ENCODE results near the gene IKZF5.

Gene IKZF5, protein sequence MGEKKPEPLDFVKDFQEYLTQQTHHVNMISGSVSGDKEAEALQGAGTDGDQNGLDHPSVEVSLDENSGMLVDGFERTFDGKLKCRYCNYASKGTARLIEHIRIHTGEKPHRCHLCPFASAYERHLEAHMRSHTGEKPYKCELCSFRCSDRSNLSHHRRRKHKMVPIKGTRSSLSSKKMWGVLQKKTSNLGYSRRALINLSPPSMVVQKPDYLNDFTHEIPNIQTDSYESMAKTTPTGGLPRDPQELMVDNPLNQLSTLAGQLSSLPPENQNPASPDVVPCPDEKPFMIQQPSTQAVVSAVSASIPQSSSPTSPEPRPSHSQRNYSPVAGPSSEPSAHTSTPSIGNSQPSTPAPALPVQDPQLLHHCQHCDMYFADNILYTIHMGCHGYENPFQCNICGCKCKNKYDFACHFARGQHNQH

DNA sequence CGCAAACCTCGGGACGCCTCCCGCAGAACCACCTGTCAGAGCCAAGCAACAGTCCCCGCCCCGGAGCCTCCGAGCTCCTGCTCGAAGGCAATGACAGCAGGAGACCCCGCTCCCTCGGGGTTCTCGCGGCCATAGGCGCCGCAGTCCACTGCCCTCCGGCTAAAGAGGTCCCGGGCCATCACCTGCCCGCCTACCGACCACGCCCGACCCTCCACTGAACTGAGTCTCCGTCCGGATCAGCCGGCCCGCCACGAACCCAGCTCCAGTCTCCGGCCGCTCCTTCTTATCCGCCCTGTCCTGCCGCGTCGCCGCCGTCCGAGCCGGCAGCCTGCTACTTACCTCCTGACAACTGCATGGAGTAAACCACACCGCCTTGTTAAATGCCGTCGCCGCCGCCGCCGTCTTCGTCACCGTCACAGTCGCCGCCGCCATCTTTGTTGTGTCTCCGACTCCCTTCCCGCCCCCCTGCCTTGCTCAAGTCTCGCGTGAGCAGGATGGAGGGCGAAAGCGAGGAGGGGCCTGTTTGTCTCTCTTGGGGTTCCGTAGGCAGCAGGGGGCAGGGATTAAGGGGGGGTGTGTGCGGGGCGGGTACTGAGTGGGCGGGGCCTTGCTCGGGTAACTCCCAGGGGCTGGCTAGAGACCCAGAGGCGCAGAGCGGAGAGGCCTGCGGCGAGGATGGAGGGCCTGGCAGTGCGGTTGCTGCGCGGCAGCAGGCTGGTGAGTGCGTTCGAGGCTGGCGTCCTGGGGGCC, at the start of gene IKZF5, which contains the start of gene ACADSB:
Gene IKZF5 (minus strand): TSS at position 441 of the 750 bp plus-strand sequence. CDS start 10,170 bp downstream, outside the sequence.
Gene ACADSB (plus strand): TSS at position 652 of the 750 bp plus-strand sequence. CDS start 24 bp downstream, at position 676.
- DNase-seq: peak; percentile 95

DNA sequence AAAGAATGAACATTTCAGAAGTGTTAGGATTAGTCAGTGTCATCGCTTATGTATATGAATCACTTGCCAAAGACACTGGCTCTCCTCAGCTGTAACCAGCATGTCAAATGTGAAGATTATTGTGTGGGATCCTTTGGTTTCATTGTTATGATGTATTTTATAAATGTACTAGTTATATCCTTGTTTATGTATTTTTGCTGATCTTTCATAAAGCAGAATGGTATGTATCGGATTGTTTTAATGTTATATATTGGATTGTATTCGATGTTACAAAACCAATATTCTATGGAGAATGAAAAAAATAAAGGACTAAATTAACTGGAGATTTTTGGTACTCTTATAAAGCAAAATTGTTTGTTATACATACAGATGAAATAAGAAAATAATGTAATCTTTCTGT, 49.4 kb upstream of the IKZF5 start:
- DNase-seq: no peak

DNA sequence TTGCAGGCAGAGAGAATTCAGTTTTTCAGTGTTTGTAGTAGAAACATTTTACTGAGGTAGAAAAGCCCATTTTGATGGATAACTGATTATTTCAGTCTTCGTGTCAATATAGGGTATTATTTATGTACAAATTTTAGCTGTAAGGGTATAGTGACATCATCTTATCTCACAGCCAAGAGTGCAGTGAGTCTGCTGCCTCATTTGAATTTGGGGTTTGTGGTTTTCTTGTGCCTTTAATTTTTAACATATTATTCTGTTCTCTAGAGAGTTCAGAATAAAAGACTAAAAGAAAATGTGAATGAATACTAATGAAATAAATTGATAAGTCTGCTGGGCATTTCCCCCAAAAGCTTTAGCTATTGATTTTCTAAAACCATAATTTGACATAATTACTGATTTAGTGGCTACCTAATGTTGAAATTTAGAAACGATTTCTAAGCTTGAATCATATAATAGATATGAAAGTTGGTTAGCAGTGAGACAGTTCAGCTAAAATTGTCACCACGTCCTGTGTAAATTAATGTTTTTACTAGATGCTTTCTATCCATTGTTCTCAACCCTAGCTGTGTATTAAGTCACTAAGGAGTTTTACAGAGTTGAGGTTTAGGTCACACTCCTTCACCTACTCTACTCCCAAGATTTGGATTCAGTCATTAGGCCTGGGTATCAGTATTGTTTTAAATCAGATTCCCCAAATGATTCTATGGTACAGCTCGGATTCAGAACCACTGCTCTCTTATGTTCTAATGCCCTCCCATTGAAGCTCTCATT, 37.6 kb upstream of the IKZF5 start:
- DNase-seq: no peak

DNA sequence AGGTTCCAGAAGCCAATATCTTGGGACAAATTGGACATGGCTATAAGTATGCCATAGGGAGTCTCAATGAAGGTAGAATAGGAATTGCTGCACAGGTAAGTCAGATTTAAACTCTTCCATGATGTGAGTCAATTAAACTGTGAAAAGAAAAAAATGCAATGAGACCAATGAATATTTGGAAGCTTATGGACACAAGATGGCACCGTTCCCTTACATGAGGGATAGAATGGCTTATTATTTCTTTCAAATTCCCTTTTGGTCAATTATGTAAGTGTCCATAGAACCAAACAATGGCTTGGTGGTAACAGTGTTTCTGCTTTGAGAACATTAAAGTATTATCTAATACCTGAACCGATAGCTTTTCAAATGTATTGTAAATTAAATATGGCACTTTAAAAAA, 35.8 kb upstream of the IKZF5 start:
- peak; percentile 43 for DNase-seq

DNA sequence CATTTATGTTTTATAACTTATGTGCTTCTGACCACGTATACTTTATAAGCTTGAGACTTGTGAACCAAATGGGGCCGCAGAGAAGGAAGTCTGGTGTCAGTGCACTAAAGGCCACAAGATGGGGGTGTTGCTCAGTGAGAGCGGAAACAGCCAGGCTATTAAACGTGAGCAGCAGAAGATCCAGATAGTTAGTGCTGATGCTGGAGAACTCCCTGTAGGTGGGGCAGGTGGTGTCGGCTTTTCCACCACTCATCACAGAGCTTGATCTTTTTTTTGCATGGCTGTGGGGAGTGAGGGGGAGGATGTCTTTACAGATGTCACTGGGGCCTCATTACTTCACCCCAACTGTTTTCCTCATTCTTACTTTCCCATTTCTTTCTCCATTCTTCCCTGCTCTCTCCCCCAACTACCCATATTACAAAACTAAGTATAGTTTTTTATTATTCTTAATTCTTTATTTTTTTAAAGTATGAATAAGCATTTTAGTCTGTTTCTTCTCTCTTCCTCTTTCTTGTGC, 34.9 kb upstream of the IKZF5 start:
- peak; percentile 64 for DNase-seq

DNA sequence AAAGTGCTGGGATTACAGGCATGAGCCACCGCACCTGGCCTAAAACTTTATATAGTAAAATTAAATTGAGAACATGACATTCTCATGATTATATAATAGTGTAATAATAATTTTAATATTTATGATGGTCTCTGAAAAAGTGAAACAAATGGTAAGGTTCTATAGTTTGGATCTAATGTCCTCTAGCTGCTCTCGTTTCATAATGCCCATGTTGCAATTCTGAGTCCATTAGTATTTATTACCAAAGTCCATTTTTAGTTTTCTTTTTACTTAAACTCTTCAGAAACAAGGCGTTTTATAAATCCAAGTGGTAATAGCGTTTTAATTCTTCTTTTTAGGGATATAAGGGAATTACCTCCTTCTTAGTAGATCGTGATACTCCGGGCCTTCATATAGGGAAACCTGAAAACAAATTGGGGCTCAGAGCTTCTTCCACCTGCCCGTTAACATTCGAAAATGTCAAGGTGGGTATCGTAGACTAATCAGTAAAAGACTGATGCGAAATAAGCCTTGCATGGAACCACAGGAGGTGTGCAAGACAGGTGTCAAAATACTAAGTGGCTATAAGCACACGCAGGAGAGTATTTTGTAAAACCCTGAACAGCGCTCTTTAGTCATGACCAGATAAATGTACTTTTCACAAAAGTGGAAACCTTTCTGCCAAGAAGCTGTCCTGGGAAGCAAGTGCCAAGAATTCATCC, 34.3 kb upstream of the IKZF5 start:
- DNase-seq: no peak

DNA sequence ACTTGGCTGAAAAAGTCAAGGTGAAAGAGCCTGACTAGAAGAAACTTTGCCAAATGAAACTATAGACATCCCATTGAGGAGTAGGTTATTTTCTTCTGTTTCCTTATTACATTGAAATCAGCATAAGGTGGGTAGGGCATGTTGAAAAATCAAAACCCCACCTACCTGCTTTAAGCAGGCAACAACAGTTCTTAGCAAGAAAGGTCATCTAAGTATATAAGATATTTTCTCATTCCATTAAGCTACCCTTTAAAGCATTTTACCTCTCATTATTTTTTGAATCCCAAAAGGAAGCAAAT, 31.0 kb upstream of the IKZF5 start:
- DNase-seq: no peak

DNA sequence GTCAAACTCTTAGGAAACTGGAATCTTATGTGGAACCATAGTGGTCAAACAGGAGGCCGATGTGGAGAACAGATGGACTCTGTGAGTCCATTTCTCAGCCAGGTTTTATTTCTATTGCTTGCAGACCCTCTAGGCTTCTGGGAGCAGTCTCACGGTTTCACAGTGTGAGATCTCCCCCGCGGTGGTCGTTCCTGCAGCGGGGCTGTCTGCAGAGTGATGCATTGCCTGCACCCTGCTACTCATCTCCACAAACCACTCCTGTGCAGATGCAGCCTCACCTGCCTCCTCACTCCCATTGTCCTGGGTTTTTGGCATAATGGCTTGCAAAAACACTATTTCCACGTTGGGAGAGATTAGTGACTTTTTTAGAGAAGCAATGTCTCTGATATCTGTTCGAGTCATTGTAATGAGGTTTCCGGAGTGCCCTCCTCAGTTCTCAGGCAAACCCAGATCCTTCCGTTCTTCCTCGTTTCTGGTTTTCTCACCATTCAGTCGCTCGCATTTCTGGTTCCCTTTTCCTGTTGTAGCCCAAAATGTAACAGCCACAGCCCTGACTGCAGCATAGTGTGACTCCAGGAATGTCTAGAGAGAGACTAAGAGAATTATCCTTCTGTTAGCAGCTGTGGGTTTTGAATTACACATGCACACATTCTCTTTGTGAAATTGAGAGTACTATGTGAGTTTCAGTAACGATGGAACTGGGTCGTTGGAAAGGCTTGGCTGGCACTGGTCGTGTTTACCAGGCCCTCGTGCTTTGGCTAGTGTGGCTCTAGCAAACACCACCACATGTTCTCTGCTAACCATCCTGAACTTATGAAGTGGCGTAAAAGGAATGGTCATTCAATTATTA, 30.4 kb upstream of the IKZF5 start:
- DNase-seq: no peak

DNA sequence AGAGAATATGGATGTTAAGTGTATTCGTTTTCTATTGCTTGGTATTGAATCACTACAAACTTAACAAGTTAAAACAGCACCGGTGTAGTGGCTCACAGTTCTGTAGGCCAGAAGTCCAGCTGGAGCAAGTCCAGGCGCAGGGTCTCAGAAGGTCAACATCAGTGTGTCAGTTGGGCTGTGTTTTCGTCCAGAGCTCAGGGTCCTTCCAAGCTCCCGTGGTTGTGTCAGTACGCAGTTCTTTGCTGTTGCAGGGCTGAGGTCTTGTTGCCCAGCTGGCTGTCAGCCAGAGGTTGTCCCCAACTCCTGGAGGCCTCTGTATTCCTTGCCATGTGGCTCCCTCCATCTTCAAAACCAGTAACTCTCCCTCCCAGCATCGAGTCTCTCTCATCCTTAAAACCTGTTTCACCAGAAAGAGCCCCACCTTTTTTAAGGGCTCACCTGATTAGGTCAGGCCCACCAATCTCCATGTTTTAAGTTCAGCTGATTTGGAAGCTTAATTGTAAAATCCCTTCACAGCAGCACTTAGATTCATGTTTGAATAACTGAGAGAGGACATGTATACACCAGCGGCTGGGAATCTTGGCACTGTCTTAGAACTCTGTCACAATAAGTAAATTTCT, 27.0 kb upstream of the IKZF5 start:
- DNase-seq: no peak

DNA sequence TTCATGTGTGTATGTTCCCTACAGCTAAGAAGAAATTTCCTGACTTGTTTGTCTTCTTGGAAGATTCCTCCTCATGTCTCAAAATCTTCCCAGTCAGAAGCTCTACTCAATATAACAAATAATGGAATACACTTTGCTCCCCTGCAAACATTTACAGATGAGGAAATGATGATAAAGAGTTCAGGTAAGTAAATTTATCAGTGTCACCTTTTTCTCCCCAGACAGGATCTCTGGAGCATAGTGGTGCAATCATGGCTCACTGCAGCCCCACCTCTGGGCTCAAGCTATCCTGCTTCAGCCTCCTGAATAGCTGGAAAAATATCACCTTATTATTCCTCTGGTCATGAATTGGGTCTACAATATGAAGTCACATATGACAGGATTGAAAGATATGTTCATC, 25.7 kb upstream of the IKZF5 start:
- no peak for DNase-seq

DNA sequence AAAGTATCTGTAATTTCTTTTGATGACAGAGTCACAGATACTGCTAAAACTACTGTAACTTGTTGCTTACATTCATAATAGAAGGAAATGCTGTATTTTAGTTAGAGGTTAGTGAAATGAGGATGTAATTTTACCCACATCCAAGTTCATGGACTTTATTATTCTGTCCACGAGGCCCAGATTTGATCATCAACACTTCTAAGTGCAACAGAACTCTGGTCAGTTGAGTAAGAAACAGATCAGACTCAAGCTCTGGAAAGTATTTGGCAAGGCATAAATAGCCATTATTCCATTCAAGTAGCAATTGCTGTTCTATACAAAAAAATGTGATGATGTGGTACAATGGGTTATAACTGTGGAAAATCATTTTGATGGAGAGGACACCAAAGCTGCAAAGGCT, 22.5 kb upstream of the IKZF5 start:
- DNase-seq: no peak

DNA sequence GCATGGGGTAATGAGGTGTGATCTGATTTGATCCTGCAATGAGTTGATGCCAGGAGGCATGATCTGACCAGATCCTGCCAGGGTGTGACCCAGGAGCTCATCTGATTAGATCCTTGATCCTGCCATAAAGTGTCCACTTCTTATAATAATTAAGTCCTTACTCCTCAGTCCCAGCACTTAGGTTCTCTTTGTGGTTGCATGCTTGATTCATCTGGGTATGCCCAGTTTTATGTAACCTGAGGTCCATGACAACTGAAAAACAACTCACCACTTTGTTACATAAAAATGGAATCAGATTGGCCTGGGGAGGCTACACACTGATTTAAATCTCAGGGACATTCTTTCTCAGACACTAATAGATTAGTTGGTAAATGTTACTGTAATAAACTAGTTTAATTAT, 19.3 kb upstream of the IKZF5 start:
- no peak for DNase-seq

DNA sequence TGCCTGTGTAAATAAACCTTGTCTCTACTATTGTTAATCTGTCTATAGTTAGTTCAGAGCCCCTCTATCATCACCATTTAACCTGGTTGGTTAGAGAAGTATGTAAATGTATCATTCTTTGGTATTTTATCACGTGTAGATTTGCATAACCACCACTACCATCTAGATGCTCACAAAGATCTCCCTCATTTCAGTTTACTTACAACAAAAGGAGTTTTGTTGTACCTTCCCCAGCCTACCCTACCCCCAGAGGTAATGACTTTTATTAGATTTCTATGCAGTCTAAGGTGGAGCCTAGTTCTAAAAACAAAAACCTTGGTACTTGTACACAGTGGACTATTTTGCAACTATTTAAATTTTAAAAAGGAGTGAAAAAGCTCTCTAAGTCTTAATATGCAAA, 17.7 kb upstream of the IKZF5 start:
- no peak for DNase-seq

DNA sequence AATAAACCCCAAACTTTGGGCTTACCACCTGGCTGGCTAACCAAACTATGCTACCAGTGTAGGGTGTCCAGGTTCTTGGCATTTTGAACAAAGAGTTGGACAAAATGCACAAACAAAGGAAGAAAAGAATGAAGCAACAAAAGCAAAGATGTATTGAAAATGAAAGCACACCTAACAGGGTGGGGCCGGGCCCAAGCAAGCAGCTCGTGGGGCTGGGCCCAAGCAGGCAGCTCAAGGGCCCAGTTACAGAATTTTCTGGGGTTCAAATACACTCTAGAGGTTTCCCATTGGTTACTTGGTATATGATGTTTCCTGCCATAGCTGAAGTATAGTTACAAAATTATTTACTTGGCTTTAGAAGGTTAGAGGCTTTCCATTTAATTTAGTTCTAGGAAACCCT, 15.9 kb upstream of the IKZF5 start:
- DNase-seq: no peak

DNA sequence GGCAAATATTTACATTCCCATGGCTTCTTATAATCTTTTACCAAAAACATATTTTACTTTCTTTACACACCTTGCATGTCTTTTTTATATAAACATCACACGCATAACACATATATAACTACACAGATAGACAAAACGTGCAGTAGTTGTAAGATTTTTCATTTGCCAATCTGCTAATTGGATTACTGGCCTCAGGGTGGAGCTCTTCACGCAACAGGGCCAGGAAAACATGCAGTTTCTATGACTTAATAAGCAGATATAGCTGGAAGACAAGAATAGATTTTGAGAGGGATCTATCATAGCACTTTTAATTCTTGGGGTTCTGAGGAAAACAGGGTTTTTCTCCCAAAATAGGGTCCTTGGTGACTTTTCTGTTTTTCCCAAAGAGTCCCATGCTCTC, 12.9 kb upstream of the IKZF5 start:
- DNase-seq: no peak

DNA sequence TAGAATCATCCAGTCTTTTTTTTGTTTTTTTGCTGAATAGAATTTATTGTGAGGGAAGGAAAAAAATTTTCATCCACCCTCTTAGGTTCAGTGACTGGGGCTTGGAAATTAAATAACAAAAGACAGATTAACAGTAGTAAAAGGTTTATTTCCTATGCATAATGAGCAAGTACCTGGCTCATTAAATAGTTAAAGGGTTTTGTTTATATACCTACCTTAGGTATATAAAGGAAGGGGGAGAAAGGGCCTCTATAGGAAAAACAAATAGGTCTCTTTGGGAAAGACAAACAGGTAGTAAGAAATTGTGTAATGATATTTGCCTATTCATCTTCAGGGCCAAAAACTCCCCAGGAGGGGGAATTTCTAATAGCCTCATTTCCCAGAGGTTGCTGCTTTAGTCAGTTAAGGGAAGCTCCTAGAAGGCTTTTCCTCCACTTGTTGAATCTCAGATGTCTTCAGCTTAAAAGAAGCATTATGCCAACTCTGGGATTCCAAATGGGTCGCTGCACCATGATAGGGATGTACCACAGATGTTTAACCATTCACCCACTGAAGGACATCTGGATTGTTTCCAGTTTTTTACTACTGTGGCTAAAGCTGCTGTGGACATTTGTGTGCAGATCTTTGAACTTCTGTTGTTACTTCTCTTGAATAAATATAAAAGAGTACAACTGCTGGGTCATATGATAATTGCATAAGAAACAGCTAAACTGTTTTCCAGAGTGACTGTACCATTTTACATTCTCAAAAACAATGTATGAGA, 11.5 kb upstream of the IKZF5 start:
- peak; percentile 29 for DNase-seq

DNA sequence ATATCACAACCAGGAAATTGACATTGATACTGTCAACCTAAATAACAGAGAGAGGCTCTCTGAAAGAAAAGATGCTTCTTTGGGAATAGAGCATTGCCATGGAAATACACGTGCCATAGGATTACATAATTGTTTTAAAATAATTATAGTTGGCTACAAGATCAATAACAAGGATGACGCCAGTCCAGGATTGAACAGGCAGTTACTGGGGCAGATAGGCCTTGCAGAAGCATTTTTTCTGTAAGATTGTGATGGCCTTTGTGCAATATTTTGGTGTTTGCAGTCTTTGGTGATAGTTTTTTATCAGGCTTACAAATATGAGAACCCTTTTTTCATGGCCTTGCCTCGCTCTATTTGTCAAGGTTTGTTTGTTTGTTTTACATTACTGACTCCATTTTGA, 10.7 kb upstream of the IKZF5 start:
- no peak for DNase-seq

DNA sequence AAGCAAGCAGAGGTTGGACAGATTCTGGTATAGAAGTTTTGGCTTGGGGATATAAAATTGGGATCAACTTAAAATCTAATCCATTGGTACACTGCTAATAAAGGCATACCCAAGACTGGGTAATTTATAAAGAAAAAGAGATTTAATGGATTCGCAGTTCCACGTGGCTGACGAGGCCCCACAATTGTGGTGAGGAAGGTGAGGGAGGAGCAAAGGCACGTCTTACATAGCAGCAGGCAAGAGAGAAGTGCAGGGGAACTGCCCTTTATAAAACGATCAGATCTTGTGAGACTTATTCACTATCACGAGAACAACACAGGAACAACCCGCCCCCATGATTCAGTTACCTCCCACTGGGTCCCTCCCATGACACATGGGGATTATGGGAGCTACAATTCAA, 9.9 kb upstream of the IKZF5 start:
- DNase-seq: no peak

DNA sequence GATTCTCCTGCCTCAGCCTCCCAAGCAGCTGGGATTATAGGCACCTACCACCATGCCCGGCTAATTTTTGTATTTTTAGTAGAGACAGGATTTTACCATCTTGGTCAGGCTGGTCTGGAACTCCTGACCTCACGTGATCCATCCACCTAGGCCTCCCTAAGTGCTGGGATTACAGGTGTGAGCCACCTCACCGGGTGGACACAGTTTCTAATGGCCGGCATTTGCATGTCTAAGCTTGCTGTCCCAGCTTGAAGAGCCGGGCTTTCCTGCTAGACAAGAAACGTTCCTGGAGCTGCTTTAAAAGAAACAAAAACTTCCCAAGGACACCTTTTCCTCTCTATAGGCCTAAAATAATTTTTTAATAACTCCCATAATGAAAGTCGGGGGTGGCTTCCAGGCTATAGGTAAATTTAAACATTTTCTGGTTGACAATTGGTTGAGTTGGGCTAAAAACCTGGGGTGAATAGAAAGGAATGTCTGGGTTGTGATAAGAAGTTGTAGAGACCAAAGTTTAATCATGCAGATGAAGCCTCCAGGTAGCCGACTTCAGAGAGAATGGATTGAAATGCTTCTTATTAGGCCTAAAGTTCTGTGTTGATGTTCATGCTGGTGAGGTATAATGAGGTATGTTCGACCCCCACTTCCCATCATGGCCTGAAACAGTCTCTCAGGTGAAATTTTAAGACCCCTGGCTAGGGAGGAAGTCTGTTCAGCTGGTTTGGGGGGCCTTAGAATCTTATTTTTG, 9.0 kb upstream of the IKZF5 start:
- DNase-seq: no peak

DNA sequence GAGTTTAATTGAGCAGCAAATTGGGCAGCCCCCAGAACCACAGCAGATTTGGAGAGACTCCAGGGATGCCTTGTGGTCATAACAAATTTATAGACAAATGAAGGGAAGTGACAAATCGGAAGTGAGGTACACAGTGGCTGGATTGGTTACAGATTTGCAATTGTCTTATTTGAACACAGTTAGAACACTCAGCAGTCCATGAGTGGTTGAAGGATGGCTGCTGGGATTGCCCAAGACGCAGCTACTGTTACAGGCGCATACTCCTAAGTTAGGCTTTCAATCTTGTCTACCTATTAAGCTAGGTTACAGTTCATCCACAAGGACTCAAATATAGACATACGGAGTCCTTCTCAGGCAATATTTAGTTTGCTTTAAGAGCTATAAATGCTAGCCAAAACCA, 7.6 kb upstream of the IKZF5 start:
- no peak for DNase-seq
